ENCODE results near the gene ADAM22. TPM values are rescaled to one million over a fixed set of nuclear protein-coding genes. Genes with fewer than 3 reads are reported as not detected.
A peak's percentile ranks its signal among the peaks of the same experiment; 100 is the strongest.

The ADAM22 gene
- polyA plus RNA-seq, 1 of the 3 experiments (the other 2 are of a cell fraction): 3.0 TPM

GRCh38 chr7:88075216-88075615, 141.2 kb downstream of the ADAM22 start (continued):
- TF ChIP-seq IRF3 (IDR thresholded peaks at IDR 0.05; ENCODE audit: low read depth, low read length): no peak
- no peak for TF ChIP-seq PBX3 (IDR thresholded peaks at IDR 0.05)

- ChIA-PET POLR2A (no interaction called here), CTCF (interaction anchor here (1.7 kb wide), 1 partner anchor 12 kb away, joined by 5 read pairs; no protein-coding TSS in a partner anchor)
- Histone ChIP-seq H3K27me3 (ENCODE audit: insufficient read depth) (no peaks in the 10 kb centered on the region), H3K79me2 (ENCODE audit: insufficient read depth) (no peaks in the 10 kb centered on the region), H3K9ac (no peak overlapping the region), H2AFZ (ENCODE audit: low read depth) (no peak overlapping the region), H3K36me3 (replicated peaks in 1 of 2; ENCODE audit: control insufficient read depth in 1 of 2, insufficient read depth in 2 of 2, low read length in 1 of 2) (no peaks in the 10 kb centered on the region), H4K20me1 (ENCODE audit: insufficient read depth) (no peaks in the 10 kb centered on the region), H3K9me2 (no peaks in the 10 kb centered on the region; the same call in 1 of the 2 replicates), H3K4me2 (no peak overlapping the region), H3K9me3 (no peaks in the 10 kb centered on the region), H3K4me1 (ENCODE audit: control insufficient read depth in 1 of 2, insufficient read depth in 2 of 2, low read depth in 1 of 2, low read length in 1 of 2) (peaks cover 0 to 6% of the 10 kb centered on the region in 2 experiments; a peak in 1 of 4 replicates), H3K4me3 (ENCODE audit: low read depth in 2 of 2, low read length in 1 of 2) (no peak overlapping the region), H3K27ac (ENCODE audit: low read depth in 2 of 2, low read length in 1 of 2) (peak overlapping the region in 1 of 2 experiments; percentile 40; a peak in 2 of 4 replicates), H3F3A (replicated peaks; ENCODE audit: insufficient read depth) (no peaks in the 10 kb centered on the region)
- WGBS (ENCODE audit: low lambda C conversion rate): 95% methylated on average over 2 of the region's 2 CpGs
- peak; percentile 39 for DNase-seq
- TF ChIP-seq RXRA (IDR thresholded peaks at IDR 0.05; ENCODE audit: borderline replicate concordance, low read depth) (no peak), YY1 (IDR thresholded peaks at IDR 0.05; ENCODE audit: low read depth) (no peak), NFIC (IDR thresholded peaks at IDR 0.05; ENCODE audit: borderline replicate concordance) (no peak), IRF3 (IDR thresholded peaks at IDR 0.05; ENCODE audit: low read depth, low read length) (no peak), FOSL2 (IDR thresholded peaks at IDR 0.05; ENCODE audit: borderline replicate concordance, low read depth) (no peak), ZBTB33 (IDR thresholded peaks at IDR 0.05; ENCODE audit: borderline replicate concordance, low read depth) (no peak), TCF12 (IDR thresholded peaks at IDR 0.05) (0 out of 2 replicates have a peak, but pooled peaks have one; percentile 8), EP300 (IDR thresholded peaks at IDR 0.05; ENCODE audit: borderline replicate concordance in 1 of 2, low read depth in 1 of 2, low read length in 1 of 2) (peak in 1 of 2 experiments; percentile 80; a peak in 2 of 4 replicates), SMC3 (IDR thresholded peaks at IDR 0.05; ENCODE audit: low read depth, low read length) (no peak), GATA2 (CRISPR knock-in tag; IDR thresholded peaks at IDR 0.05) (peak; percentile 86), MAX (IDR thresholded peaks at IDR 0.05; ENCODE audit: low read depth) (no peak), USF1 (IDR thresholded peaks at IDR 0.05; ENCODE audit: borderline replicate concordance, low read depth) (no peak), POLR2AphosphoS5 (IDR thresholded peaks at IDR 0.05; ENCODE audit: low read depth, low read length) (no peak), FOXM1 (IDR thresholded peaks at IDR 0.05; ENCODE audit: low read depth) (no peak), JUND (IDR thresholded peaks at IDR 0.05) (no peak), EZH2phosphoT487 (IDR thresholded peaks at IDR 0.05; ENCODE audit: borderline replicate concordance, low read depth) (no peak), RFX5 (IDR thresholded peaks at IDR 0.05; ENCODE audit: low read length) (no peak), SIN3A (IDR thresholded peaks at IDR 0.05; ENCODE audit: borderline replicate concordance, low read depth, low read length) (no peak), RAD21 (IDR thresholded peaks at IDR 0.05; ENCODE audit: low read length) (0 out of 2 replicates have a peak, but pooled peaks have one; percentile 18), NRF1 (IDR thresholded peaks at IDR 0.05; ENCODE audit: low read depth, low read length) (no peak), GABPA (IDR thresholded peaks at IDR 0.05; ENCODE audit: low read depth) (no peak), ELF1 (IDR thresholded peaks at IDR 0.05) (no peak), CHD2 (IDR thresholded peaks at IDR 0.05; ENCODE audit: low read length, partially characterized antibody) (peak; percentile 53), USF2 (IDR thresholded peaks at IDR 0.05; ENCODE audit: borderline replicate concordance, low read depth, low read length) (no peak), RCOR1 (IDR thresholded peaks at IDR 0.05; ENCODE audit: low read length) (peak; percentile 69), MEF2A (IDR thresholded peaks at IDR 0.05; ENCODE audit: borderline replicate concordance, low read depth) (no peak)
Measured at GRCh38 chr7:88083883-88084282, 149.8 kb downstream of the ADAM22 start.

Measured in SK-N-SH (cell line).